Measurements from ENCODE around the gene OPCML.

The OPCML gene

GRCh38 chr11:133239575-133239974, 292.7 kb downstream of the OPCML start:
- Mint-ChIP-seq H3K4me1 (ENCODE audit: low read depth) (no peaks in the 10 kb centered on the region), H3K9me3 (no peaks in the 10 kb centered on the region), H3K4me3 (no peak overlapping the region), H3K27me3 (ENCODE audit: low read depth) (no peaks in the 10 kb centered on the region), H3K36me3 (ENCODE audit: low read depth) (no peaks in the 10 kb centered on the region), H3K27ac (no peak overlapping the region)
- no peak for DNase-seq (ENCODE audit: low spot score)

- no peaks in the 10 kb centered on the region for H3K36me3 Mint-ChIP-seq (ENCODE audit: low read depth)
- no peak overlapping the region for H3K27ac Mint-ChIP-seq
- no peaks in the 10 kb centered on the region for H3K27me3 Mint-ChIP-seq (ENCODE audit: low read depth)
- DNase-seq (ENCODE audit: low spot score), result no peak
- H3K9me3 Mint-ChIP-seq, result no peaks in the 10 kb centered on the region
- no peaks in the 10 kb centered on the region for H3K4me1 Mint-ChIP-seq (ENCODE audit: low read depth)
- no peak overlapping the region for H3K4me3 Mint-ChIP-seq
These were observed 293.8 kb downstream of the OPCML start for GRCh38 chr11:133238495-133238894.

DNA sequence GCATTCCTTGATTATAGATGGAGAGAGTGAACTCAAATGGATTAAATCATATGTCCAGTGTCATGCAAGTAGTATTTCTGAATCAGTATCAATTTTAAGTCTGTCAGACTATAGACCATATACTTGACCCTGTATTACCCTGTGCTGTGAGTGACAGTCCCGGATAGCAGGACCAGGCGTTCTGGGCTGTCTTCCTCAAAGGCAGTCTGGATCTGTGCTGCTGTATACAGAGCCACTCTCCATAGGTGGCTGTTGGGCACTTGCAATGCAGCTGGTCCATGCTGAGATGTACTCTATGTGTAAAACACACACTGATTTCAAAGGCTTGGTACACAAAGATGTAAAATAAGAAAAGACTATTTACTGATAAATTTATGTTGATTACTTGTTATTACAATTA, 294.3 kb downstream of the OPCML start:
- DNase-seq (ENCODE audit: low spot score), result no peak
- H3K27me3 Mint-ChIP-seq (ENCODE audit: low read depth), result no peaks in the 10 kb centered on the region
- H3K27ac Mint-ChIP-seq, result no peak overlapping the region
- H3K4me3 Mint-ChIP-seq, result no peak overlapping the region
- no peaks in the 10 kb centered on the region for H3K4me1 Mint-ChIP-seq (ENCODE audit: low read depth)
- H3K9me3 Mint-ChIP-seq, result no peaks in the 10 kb centered on the region
- H3K36me3 Mint-ChIP-seq (ENCODE audit: low read depth), result no peaks in the 10 kb centered on the region

DNA sequence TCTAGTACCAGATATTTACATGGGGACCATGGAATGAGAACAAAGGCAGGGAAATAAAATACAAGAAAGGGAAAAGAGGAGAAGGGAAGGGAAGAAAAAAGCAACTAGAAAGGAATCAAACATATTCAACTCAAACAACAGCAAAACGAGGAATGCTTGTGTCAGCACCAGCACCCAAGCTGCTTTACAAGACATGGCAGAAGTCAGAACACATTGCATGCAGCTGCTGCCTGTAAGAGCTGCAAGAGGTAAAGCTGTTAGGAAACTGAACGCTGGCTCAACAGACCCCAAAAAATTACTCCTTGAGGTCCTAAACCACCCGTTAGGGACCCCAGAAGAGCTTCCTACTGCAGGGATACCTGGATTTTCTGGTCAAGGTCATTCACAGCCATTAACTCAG, 296.9 kb downstream of the OPCML start:
- DNase-seq (ENCODE audit: low spot score), result no peak
- H3K27me3 Mint-ChIP-seq (ENCODE audit: low read depth), result no peaks in the 10 kb centered on the region
- no peaks in the 10 kb centered on the region for H3K36me3 Mint-ChIP-seq (ENCODE audit: low read depth)
- H3K4me1 Mint-ChIP-seq (ENCODE audit: low read depth), result no peaks in the 10 kb centered on the region
- no peaks in the 10 kb centered on the region for H3K9me3 Mint-ChIP-seq
- H3K4me3 Mint-ChIP-seq, result no peak overlapping the region
- H3K27ac Mint-ChIP-seq, result no peak overlapping the region

GRCh38 chr11:133234883-133235282, 297.4 kb downstream of the OPCML start:
- no peak for DNase-seq (ENCODE audit: low spot score)
- H3K27me3 Mint-ChIP-seq (ENCODE audit: low read depth), result no peaks in the 10 kb centered on the region
- no peak overlapping the region for H3K4me3 Mint-ChIP-seq
- no peaks in the 10 kb centered on the region for H3K36me3 Mint-ChIP-seq (ENCODE audit: low read depth)
- H3K27ac Mint-ChIP-seq, result no peak overlapping the region
- no peaks in the 10 kb centered on the region for H3K4me1 Mint-ChIP-seq (ENCODE audit: low read depth)
- no peaks in the 10 kb centered on the region for H3K9me3 Mint-ChIP-seq

DNA sequence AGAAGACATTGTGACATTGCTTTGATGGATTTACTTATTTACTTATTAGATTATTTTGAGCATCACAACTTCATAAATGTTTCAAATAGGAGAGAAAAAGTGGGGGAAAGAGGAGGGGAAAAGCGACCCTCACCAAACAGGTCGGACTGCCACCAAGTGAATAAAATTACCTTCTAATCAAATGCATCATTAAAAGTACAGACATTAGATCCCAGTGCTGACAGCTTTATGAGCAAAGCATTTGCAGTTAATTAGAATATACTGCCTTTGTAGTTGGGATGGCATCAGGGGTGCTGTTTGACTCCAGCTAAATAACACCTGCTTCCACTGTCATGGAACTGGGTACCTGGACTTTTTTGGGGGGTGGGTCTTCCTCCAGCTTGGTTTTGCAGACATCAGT, 299.6 kb downstream of the OPCML start:
- Mint-ChIP-seq H3K9me3 (no peaks in the 10 kb centered on the region), H3K27me3 (ENCODE audit: low read depth) (no peaks in the 10 kb centered on the region), H3K27ac (no peak overlapping the region), H3K36me3 (ENCODE audit: low read depth) (no peaks in the 10 kb centered on the region), H3K4me3 (no peak overlapping the region), H3K4me1 (ENCODE audit: low read depth) (no peaks in the 10 kb centered on the region)
- no peak for DNase-seq (ENCODE audit: low spot score)

- H3K27me3 Mint-ChIP-seq (ENCODE audit: low read depth), result no peaks in the 10 kb centered on the region
- no peak for DNase-seq (ENCODE audit: low spot score)
- no peak overlapping the region for H3K4me3 Mint-ChIP-seq
- no peaks in the 10 kb centered on the region for H3K9me3 Mint-ChIP-seq
- H3K36me3 Mint-ChIP-seq (ENCODE audit: low read depth), result no peaks in the 10 kb centered on the region
- H3K27ac Mint-ChIP-seq, result no peak overlapping the region
- no peaks in the 10 kb centered on the region for H3K4me1 Mint-ChIP-seq (ENCODE audit: low read depth)
These were observed 301.9 kb downstream of the OPCML start for GRCh38 chr11:133230431-133230830.

- Mint-ChIP-seq H3K27ac (no peak overlapping the region), H3K36me3 (ENCODE audit: low read depth) (no peaks in the 10 kb centered on the region), H3K27me3 (ENCODE audit: low read depth) (no peaks in the 10 kb centered on the region), H3K4me3 (no peak overlapping the region), H3K4me1 (ENCODE audit: low read depth) (no peaks in the 10 kb centered on the region), H3K9me3 (no peaks in the 10 kb centered on the region)
- DNase-seq (ENCODE audit: low spot score), result no peak
These were observed 303.6 kb downstream of the OPCML start for GRCh38 chr11:133228471-133229329.

DNA sequence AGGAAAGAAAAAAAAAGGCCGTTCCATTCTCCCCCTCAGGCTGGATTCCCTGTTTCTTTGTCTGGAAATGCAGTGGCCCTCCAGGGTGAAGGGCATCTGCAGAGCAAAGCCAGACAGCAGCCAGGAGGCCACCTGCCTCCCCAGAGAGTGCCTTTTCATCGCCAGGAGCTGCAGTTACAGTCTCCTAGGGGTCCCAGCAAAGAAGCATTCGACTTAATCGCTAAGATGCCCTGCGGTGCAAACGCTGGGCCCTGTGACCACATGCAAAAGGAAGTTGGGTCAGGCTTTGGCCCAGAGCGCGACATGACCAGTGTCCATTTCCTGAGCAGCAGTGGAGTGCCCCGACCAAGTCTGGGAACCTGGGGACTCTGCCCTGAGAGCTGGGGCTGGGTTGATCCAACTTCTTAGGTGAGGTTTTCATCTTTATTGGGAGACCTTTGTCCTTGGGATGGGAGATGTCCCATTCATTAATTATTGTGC, 304.6 kb downstream of the OPCML start:
- no peak for DNase-seq (ENCODE audit: low spot score)
- no peaks in the 10 kb centered on the region for H3K27me3 Mint-ChIP-seq (ENCODE audit: low read depth)
- no peaks in the 10 kb centered on the region for H3K9me3 Mint-ChIP-seq
- no peaks in the 10 kb centered on the region for H3K4me1 Mint-ChIP-seq (ENCODE audit: low read depth)
- no peak overlapping the region for H3K27ac Mint-ChIP-seq
- H3K4me3 Mint-ChIP-seq, result no peak overlapping the region
- no peaks in the 10 kb centered on the region for H3K36me3 Mint-ChIP-seq (ENCODE audit: low read depth)

- no peak for DNase-seq (ENCODE audit: low spot score)
- H3K27ac Mint-ChIP-seq, result no peak overlapping the region
- H3K4me3 Mint-ChIP-seq, result no peak overlapping the region
- H3K9me3 Mint-ChIP-seq, result no peaks in the 10 kb centered on the region
- no peaks in the 10 kb centered on the region for H3K27me3 Mint-ChIP-seq (ENCODE audit: low read depth)
- H3K36me3 Mint-ChIP-seq (ENCODE audit: low read depth), result no peaks in the 10 kb centered on the region
- no peaks in the 10 kb centered on the region for H3K4me1 Mint-ChIP-seq (ENCODE audit: low read depth)
These were observed 308.0 kb downstream of the OPCML start for GRCh38 chr11:133224271-133224670.

DNA sequence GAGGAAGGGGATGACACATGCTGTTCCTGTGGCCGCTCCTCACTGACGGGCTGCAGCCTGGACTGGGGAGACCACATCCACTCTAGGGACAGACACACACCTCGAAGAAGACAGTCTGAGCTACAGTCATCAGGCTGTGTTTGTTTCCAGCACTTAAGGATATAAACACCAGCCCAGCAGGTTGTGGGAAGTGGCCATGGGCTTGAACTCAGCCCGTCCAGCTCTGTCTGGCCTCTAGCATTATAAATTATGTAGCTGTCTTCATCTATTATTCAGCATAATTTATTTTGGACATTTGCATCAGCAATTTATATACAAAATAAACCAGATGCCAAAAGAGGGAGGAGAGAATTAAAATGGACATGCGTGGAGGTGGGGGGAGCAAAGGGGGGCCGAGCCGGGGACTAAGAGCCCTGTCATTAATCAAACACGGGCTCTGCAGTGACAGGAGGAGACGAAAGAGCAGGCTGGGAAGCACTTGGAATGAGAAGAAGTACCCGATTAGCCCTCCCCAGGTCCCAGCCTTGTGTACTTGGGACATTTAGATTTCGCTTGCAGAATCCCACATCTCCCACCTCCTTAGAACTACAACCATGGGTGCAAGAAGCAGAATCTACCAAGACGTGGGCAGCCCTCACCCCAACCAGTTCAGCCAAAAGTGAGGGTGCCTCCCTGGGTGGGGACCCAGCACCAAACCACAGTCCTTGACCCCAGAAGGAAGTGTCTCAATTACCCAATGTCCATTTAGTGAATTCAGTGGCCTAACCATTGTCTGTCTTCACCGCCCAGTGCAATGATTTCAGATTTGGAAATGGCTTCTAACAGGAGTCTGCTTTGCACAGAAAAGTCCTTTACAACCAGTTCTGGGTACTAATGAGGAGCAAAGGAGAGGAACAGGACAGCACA, 309.6 kb downstream of the OPCML start:
- DNase-seq (ENCODE audit: low spot score), result no peak
- Mint-ChIP-seq H3K27ac (no peak overlapping the region), H3K4me3 (no peak overlapping the region), H3K4me1 (ENCODE audit: low read depth) (no peaks in the 10 kb centered on the region), H3K9me3 (no peaks in the 10 kb centered on the region), H3K36me3 (ENCODE audit: low read depth) (no peaks in the 10 kb centered on the region), H3K27me3 (ENCODE audit: low read depth) (no peaks in the 10 kb centered on the region)

DNA sequence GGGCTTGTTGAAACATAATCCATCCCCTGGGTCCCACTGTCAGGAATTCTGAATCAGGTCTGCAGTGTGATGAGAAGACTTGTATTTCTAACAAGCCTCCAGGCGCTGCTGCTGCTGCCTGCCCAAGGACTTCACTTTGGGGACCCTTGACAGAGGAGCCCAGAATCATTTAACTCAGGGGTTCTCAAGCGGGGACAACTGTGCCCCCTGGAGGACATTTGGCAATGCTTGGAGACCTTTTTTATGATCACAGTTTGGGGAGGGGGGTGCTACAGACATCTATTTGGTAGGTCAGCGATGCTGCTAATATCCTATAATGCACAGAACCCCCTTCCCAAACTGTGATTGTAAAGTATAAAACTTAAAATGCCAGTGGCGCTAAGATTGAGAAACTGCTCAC, 312.8 kb downstream of the OPCML start:
- H3K27ac Mint-ChIP-seq, result no peak overlapping the region
- no peaks in the 10 kb centered on the region for H3K36me3 Mint-ChIP-seq (ENCODE audit: low read depth)
- DNase-seq (ENCODE audit: low spot score), result no peak
- no peak overlapping the region for H3K4me3 Mint-ChIP-seq
- H3K4me1 Mint-ChIP-seq (ENCODE audit: low read depth), result no peaks in the 10 kb centered on the region
- no peaks in the 10 kb centered on the region for H3K9me3 Mint-ChIP-seq
- no peaks in the 10 kb centered on the region for H3K27me3 Mint-ChIP-seq (ENCODE audit: low read depth)

- H3K27me3 Mint-ChIP-seq (ENCODE audit: low read depth), result no peaks in the 10 kb centered on the region
- H3K9me3 Mint-ChIP-seq, result no peaks in the 10 kb centered on the region
- DNase-seq (ENCODE audit: low spot score), result no peak
- no peaks in the 10 kb centered on the region for H3K4me1 Mint-ChIP-seq (ENCODE audit: low read depth)
- H3K4me3 Mint-ChIP-seq, result no peak overlapping the region
- H3K27ac Mint-ChIP-seq, result no peak overlapping the region
- H3K36me3 Mint-ChIP-seq (ENCODE audit: low read depth), result no peaks in the 10 kb centered on the region
These were observed 315.5 kb downstream of the OPCML start for GRCh38 chr11:133216813-133217212.

DNA sequence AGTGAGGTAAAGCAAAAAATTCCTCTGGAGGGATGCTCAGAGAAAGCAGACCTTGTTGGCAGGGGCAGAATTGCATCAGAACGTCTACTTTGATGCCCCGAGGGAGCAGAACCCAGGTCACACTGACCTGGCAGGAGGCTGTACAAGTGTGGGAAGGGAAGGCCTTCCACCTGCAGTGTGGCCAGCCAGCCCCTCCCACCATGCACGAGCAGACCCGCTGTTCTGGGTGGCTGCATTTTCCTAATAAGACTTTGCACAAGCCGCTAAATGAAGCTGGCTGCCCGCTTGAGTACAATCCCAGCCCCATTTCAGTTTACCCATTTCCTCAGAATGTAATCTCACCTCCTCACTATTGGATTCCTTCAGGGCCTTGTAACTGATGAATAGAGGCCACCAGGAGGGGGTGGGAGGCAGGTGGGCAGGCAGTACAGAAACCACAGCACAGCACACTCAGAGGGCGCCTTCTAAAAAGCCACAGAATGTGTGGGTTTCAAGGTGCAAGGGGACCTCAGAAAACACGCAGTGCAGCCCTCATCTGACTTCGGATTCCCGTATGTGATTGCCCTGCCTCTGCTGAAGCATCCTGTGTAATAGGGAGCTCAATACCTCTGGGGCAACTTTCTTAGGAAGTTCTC, 316.6 kb downstream of the OPCML start:
- H3K9me3 Mint-ChIP-seq, result no peaks in the 10 kb centered on the region
- no peak for DNase-seq (ENCODE audit: low spot score)
- no peaks in the 10 kb centered on the region for H3K27me3 Mint-ChIP-seq (ENCODE audit: low read depth)
- no peak overlapping the region for H3K4me3 Mint-ChIP-seq
- no peak overlapping the region for H3K27ac Mint-ChIP-seq
- no peaks in the 10 kb centered on the region for H3K4me1 Mint-ChIP-seq (ENCODE audit: low read depth)
- no peaks in the 10 kb centered on the region for H3K36me3 Mint-ChIP-seq (ENCODE audit: low read depth)
